H9 (cell line): ENCODE data around the gene CCDC89. TPM values are rescaled to one million over a fixed set of nuclear protein-coding genes. Genes with fewer than 3 reads are reported as not detected.

Source experiments
- DNase-seq: peaks from one replicate; pipeline ENCODE4 v3.0.0-alpha.2; 2017
- H2AFZ ChIP-seq: one replicate; pipeline ENCODE4 v1.6.1; 2013; ENCODE audit warnings: mild to moderate bottlenecking, low read length, control low read depth, moderate library complexity
- H2AK5ac ChIP-seq: 2 replicates; pipeline ENCODE4 v1.6.1; 2013; ENCODE audit warnings: low read length, control low read depth, mixed read lengths; ENCODE audit not compliant: insufficient read length
- H2BK120ac ChIP-seq: one replicate; pipeline ENCODE4 v1.6.1; 2013; ENCODE audit warnings: low read depth, mild to moderate bottlenecking, low read length, control low read depth, inconsistent platforms; ENCODE audit not compliant: poor library complexity, severe bottlenecking
- H2BK12ac ChIP-seq: 2 replicates; pipeline ENCODE4 v1.6.1; 2013; ENCODE audit warnings: low read length, control low read depth, mixed read lengths, low read depth; ENCODE audit not compliant: insufficient read length
- H2BK15ac ChIP-seq: 2 replicates; pipeline ENCODE4 v1.6.1; 2013; ENCODE audit warnings: low read depth, low read length, control low read depth
- H2BK20ac ChIP-seq: one replicate; pipeline ENCODE4 v1.6.1; 2013; ENCODE audit warnings: low read depth, mild to moderate bottlenecking, low read length, control low read depth, inconsistent platforms; ENCODE audit not compliant: poor library complexity, severe bottlenecking
- H2BK5ac ChIP-seq: 2 replicates; pipeline ENCODE4 v1.6.1; 2013; ENCODE audit warnings: low read length, control low read depth, mixed read lengths; ENCODE audit not compliant: insufficient read length
- H3K14ac ChIP-seq: 2 replicates; pipeline ENCODE4 v1.6.1; 2013; ENCODE audit warnings: low read length, control low read depth; ENCODE audit not compliant: insufficient read depth
- H3K18ac ChIP-seq: 2 replicates; pipeline ENCODE4 v1.6.1; 2013; ENCODE audit warnings: low read depth, mild to moderate bottlenecking, mixed read lengths, low read length, control low read depth; ENCODE audit not compliant: insufficient read length
- H3K23ac ChIP-seq: 2 replicates; pipeline ENCODE4 v1.6.1; 2013; ENCODE audit warnings: low read length, control low read depth, mixed read lengths, low read depth; ENCODE audit not compliant: insufficient read length
- H3K23me2 ChIP-seq: 2 replicates; pipeline ENCODE4 v1.6.1; 2013; ENCODE audit warnings: low read depth, mild to moderate bottlenecking, mixed read lengths, low read length, control low read depth; ENCODE audit not compliant: insufficient read length, poor library complexity, severe bottlenecking
- H3K27ac ChIP-seq: 2 replicates; pipeline ENCODE4 v1.5.1; 2013; ENCODE audit warnings: low read length, control low read depth, mixed read lengths, low read depth; ENCODE audit not compliant: insufficient read length
- H3K27me3 ChIP-seq: 2 replicates; pipeline ENCODE4 v1.6.1; 2013; ENCODE audit warnings: low read length, control low read depth, inconsistent platforms; ENCODE audit not compliant: insufficient read depth
- H3K4ac ChIP-seq: 2 replicates; pipeline ENCODE4 v1.6.1; 2013; ENCODE audit warnings: low read depth, mild to moderate bottlenecking, control low read depth, inconsistent platforms, low read length, moderate library complexity
- H3K4me1 ChIP-seq: 2 replicates; pipeline ENCODE4 v1.6.1; 2013; ENCODE audit warnings: low read length, control low read depth, inconsistent platforms; ENCODE audit not compliant: insufficient read depth
- H3K4me2 ChIP-seq: 2 replicates; pipeline ENCODE4 v1.6.1; 2013; ENCODE audit warnings: low read length, control low read depth, mixed read lengths; ENCODE audit not compliant: insufficient read length, insufficient read depth
- H3K56ac ChIP-seq: 2 replicates; pipeline ENCODE4 v1.6.1; 2013; ENCODE audit warnings: low read depth, mild to moderate bottlenecking, mixed read lengths, low read length, control low read depth; ENCODE audit not compliant: insufficient read length
- H3K79me1 ChIP-seq: 2 replicates; pipeline ENCODE4 v1.6.1; 2013; ENCODE audit warnings: low read depth, mild to moderate bottlenecking, moderate library complexity, low read length, control low read depth, inconsistent platforms; ENCODE audit not compliant: insufficient read depth, poor library complexity, severe bottlenecking
- H3K79me2 ChIP-seq: 2 replicates; pipeline ENCODE4 v1.6.1; 2013; ENCODE audit warnings: low read length, control low read depth, inconsistent platforms; ENCODE audit not compliant: insufficient read depth
- H3K9ac ChIP-seq: 2 replicates; pipeline ENCODE4 v1.6.1; 2013; ENCODE audit warnings: low read length, control low read depth, mixed read lengths; ENCODE audit not compliant: insufficient read length; ENCODE audit errors: extremely low read depth
- H3K9me3 ChIP-seq: one replicate; pipeline ENCODE4 v1.6.1; 2013; ENCODE audit warnings: low read depth, low read length, inconsistent platforms; ENCODE audit not compliant: control insufficient read depth
- H3T11ph ChIP-seq: one replicate; pipeline ENCODE4 v1.6.1; 2013; ENCODE audit warnings: mild to moderate bottlenecking, low read length, control low read depth, inconsistent platforms
- H4K20me1 ChIP-seq: one replicate; pipeline ENCODE4 v1.6.1; 2013; ENCODE audit not compliant: control insufficient read depth, insufficient read length, insufficient read depth
- H4K5ac ChIP-seq: 2 replicates; pipeline ENCODE4 v1.6.1; 2013; ENCODE audit warnings: low read depth, mild to moderate bottlenecking, mixed read lengths, low read length, control low read depth; ENCODE audit not compliant: insufficient read length
- H4K8ac ChIP-seq: replicated peaks from 2 replicates; pipeline ENCODE4 v1.6.1; 2013; ENCODE audit warnings: low read length, control low read depth, mixed read lengths, low read depth; ENCODE audit not compliant: insufficient read length
- H4K91ac ChIP-seq: 2 replicates; pipeline ENCODE4 v1.6.1; 2013; ENCODE audit warnings: low read depth, mild to moderate bottlenecking, moderate library complexity, mixed read lengths, low read length, control low read depth; ENCODE audit not compliant: insufficient read length
- H3K27ac Mint-ChIP-seq, 3 experiments: 2 replicates in 2 of 3; 3 replicates in 1 of 3; pipeline ENCODE4 v1.8.0; 2020 to 2021; ENCODE audit warnings: mixed read lengths in 3 of 3, mild to moderate bottlenecking in 1 of 3, moderate library complexity in 1 of 3
- H3K27me3 Mint-ChIP-seq: 2 replicates; pipeline ENCODE4 v1.8.0; 2021; ENCODE audit warnings: low read depth, mild to moderate bottlenecking, moderate library complexity, mixed read lengths
- H3K36me3 Mint-ChIP-seq, 3 experiments: 2 replicates in 2 of 3; 3 replicates in 1 of 3; pipeline ENCODE4 v1.8.0; 2020 to 2021; ENCODE audit warnings: low read depth in 3 of 3, mixed read lengths in 3 of 3; ENCODE audit not compliant: insufficient read depth in 1 of 3
- H3K4me1 Mint-ChIP-seq, 2 experiments: 2 replicates each; pipeline ENCODE4 v1.8.0; 2020; ENCODE audit warnings: mixed read lengths in 2 of 2
- H3K4me3 Mint-ChIP-seq, 2 experiments: 2 replicates in 1 of 2; 3 replicates in 1 of 2; pipeline ENCODE4 v1.8.0; 2020 to 2021; ENCODE audit warnings: mild to moderate bottlenecking in 2 of 2, mixed read lengths in 2 of 2, moderate library complexity in 1 of 2
- H3K9me3 Mint-ChIP-seq, 2 experiments: 2 replicates in 1 of 2; 3 replicates in 1 of 2; pipeline ENCODE4 v1.8.0; 2020; ENCODE audit warnings: mild to moderate bottlenecking in 2 of 2, mixed read lengths in 2 of 2, moderate library complexity in 1 of 2
- WGBS: extraction: QIAGEN DNeasy Blood & Tissue Kit; methylation state at CpG from one replicate; pipeline ENCODE4 v1.1.7; 2013; ENCODE audit warnings: missing lambda C conversion rate, low lambda C conversion rate, mixed read lengths; ENCODE audit not compliant: insufficient read length; ENCODE audit errors: extremely low coverage; 5-methylcytosine and 5-hydroxymethylcytosine counted together
- total RNA-seq: library from RNA; stranded (reverse); gene quantifications from 2 replicates; pipeline ENCODE4 v1.2.1, GENCODE V29; 2021
- TF ChIP-seq, protein P1 (sequence below): fragments of 200-600 bp; sonication (generic); conservative IDR thresholded peaks from 3 replicates; pipeline ENCODE4 v1.8.0; 2021; ENCODE audit warnings: antibody characterized with exemption, mild to moderate bottlenecking

CCDC89 gene
- total RNA-seq, 1 experiment from 2014 or later, result not detected

DNA sequence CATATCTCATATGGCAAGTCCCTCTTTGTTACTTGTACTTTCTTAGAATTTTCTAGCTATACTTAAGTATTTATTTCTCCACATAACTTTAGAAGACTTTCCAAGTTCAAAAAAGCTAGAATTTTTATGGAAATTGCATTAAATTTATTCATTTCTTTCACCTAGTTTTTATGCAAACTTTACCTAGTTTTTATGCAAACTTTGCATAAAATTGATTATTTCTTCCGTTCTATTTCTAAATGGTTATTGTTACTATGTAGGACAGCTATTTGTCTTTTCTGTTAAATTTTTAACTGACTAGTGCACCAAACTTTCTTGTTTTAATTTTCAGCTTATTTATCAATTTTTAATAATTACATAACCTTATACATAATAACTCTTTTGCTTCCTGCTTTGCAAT is 17.8 kb downstream of the CCDC89 start:
- H3K4me1 ChIP-seq, result no peaks in the 10 kb centered on the region; the same call in 1 of the 2 replicates
- no peak overlapping the region for H3K56ac ChIP-seq
- no peak overlapping the region for H2BK15ac ChIP-seq
- H2BK120ac ChIP-seq, result no peak overlapping the region
- no peak overlapping the region for H3K27ac ChIP-seq
- no peak overlapping the region for H2BK12ac ChIP-seq
- H3K36me3 Mint-ChIP-seq, result peaks cover 15 to 17% (median 15%) of the 10 kb centered on the region in 3 experiments
- H3K23me2 ChIP-seq, result peaks cover 4% of the 10 kb centered on the region
- H3K4me1 Mint-ChIP-seq, result peaks cover 12 to 17% of the 10 kb centered on the region in 2 experiments
- H3K14ac ChIP-seq, result no peak overlapping the region
- DNase-seq, result no peak
- H3K27me3 Mint-ChIP-seq, result peaks cover 34% of the 10 kb centered on the region
- no peak overlapping the region for H2BK5ac ChIP-seq
- no peak overlapping the region for H4K8ac ChIP-seq
- no peak overlapping the region for H3K4ac ChIP-seq
- no peak overlapping the region for H3K9ac ChIP-seq
- no peak overlapping the region for H2AK5ac ChIP-seq
- H2AFZ ChIP-seq, result no peak overlapping the region
- H3K79me1 ChIP-seq, result no peaks in the 10 kb centered on the region
- H2BK20ac ChIP-seq, result no peak overlapping the region
- no peak overlapping the region for H3K4me3 Mint-ChIP-seq
- H3K23ac ChIP-seq, result no peak overlapping the region
- no peak overlapping the region for H4K5ac ChIP-seq
- no peak overlapping the region for H3K27ac Mint-ChIP-seq
- peaks cover 11% of the 10 kb centered on the region for H3K79me2 ChIP-seq
- H3K9me3 Mint-ChIP-seq, result peaks cover 22 to 24% of the 10 kb centered on the region in 2 experiments
- H4K91ac ChIP-seq, result no peak overlapping the region
- no peak overlapping the region for H3T11ph ChIP-seq
- TF ChIP-seq, protein P1, sequence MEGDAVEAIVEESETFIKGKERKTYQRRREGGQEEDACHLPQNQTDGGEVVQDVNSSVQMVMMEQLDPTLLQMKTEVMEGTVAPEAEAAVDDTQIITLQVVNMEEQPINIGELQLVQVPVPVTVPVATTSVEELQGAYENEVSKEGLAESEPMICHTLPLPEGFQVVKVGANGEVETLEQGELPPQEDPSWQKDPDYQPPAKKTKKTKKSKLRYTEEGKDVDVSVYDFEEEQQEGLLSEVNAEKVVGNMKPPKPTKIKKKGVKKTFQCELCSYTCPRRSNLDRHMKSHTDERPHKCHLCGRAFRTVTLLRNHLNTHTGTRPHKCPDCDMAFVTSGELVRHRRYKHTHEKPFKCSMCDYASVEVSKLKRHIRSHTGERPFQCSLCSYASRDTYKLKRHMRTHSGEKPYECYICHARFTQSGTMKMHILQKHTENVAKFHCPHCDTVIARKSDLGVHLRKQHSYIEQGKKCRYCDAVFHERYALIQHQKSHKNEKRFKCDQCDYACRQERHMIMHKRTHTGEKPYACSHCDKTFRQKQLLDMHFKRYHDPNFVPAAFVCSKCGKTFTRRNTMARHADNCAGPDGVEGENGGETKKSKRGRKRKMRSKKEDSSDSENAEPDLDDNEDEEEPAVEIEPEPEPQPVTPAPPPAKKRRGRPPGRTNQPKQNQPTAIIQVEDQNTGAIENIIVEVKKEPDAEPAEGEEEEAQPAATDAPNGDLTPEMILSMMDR, result no peak
- H3K4me2 ChIP-seq, result no peak overlapping the region
- no peaks in the 10 kb centered on the region for H4K20me1 ChIP-seq
- H3K18ac ChIP-seq, result no peak overlapping the region
- no CpG with 5 or more reads among the region's 1 CpG for WGBS
- H3K9me3 ChIP-seq, result no peaks in the 10 kb centered on the region
- H3K27me3 ChIP-seq, result no peaks in the 10 kb centered on the region; the same call in 1 of the 2 replicates
